HG02981 (cell line): ENCODE measurements around the gene RNASE7.
"Not testable (repeated sequence)": the region's sequence is repeated elsewhere in the genome, so short reads cannot be mapped to it uniquely, and the experiment has no call there.

ENCODE experiments used
- ATAC-seq: cut with Tn5 transposase; IDR thresholded peaks from one replicate; pipeline ENCODE4 v1.9.1; 2021; ENCODE audit warnings: mild to moderate bottlenecking, moderate library complexity; ENCODE audit not compliant: unreplicated experiment

The RNASE7 gene, protein sequence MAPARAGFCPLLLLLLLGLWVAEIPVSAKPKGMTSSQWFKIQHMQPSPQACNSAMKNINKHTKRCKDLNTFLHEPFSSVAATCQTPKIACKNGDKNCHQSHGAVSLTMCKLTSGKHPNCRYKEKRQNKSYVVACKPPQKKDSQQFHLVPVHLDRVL

DNA sequence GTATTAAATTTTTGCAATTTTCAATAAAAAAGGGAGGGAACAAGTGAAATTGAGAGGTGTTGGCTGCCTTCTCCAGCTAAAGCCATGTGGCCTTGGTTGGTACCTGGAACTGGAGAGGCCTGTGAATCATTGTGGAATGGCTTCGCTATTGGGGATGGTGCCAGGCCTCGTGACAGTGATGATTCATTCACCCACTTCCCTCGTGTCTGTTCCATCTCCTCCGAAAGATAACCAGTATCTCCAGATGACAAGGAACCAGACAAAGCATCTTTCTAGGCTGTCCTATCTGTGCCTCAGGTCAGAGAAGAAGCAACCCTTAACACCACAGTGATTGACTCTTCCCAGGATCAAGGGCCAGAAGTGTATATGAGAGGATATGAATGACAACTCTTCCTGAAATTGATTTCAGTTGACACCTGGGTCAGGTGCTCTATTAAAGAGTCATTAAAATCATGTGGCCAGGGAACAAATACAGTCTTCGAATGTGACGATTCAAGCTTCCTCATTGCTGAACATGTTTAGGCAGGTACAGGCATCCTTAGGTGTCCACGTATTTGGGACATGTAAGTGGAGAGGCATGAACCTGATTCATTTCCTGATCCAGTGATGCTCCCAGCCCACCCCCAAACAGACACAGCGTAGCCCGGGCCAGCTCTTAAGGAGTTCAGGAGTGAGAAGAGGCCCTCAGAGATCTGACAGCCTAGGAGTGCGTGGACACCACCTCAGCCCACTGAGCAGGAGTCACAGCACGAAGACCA lies at the start of gene RNASE7:
Gene RNASE7, plus strand, starts transcription at position 687 of the 758 bp plus-strand sequence. CDS start 631 bp downstream, outside the sequence.
- ATAC-seq, result no peak

GRCh38 chr14:20996521-20996920 lies 45.6 kb upstream of the RNASE7 start:
- no peak for ATAC-seq

DNA sequence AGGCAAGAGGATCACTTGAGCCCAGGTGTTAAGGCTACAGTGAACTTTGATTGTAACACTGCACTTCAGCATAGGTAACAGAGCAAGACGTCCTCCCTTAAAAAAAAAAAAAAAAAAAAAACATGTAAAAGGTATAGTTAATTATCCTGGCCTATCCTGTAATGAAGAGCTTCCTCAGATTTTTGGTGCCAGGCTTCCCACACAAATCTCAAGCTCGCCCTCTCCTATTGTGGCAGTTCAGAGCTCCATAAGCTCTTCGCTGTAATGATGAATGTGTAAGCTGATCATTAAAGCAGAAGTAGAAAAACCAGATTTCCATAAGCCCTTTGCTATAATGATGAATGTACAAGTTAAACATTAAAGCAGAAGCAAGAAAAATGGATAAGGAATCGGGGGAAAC lies 45.0 kb upstream of the RNASE7 start:
- no peak for ATAC-seq

DNA sequence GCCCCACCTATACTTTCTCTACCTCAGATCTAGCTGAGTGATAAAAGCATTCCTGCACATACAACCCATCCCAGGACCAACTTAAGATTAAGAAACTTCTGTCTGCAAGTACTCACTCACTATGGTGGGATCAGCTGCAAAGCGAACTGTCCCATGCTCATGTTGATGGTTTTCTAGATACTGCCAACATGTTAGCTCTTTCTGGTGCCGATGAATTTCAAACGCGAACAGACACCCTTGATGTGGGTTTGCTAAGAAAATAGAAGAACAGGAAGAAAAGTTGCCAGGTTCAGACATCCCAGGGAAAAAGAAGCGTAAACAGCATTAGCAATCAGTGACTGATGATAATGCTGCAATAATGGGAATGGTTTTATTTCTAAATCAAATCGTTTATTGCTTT lies 44.6 kb upstream of the RNASE7 start:
- no peak for ATAC-seq

DNA sequence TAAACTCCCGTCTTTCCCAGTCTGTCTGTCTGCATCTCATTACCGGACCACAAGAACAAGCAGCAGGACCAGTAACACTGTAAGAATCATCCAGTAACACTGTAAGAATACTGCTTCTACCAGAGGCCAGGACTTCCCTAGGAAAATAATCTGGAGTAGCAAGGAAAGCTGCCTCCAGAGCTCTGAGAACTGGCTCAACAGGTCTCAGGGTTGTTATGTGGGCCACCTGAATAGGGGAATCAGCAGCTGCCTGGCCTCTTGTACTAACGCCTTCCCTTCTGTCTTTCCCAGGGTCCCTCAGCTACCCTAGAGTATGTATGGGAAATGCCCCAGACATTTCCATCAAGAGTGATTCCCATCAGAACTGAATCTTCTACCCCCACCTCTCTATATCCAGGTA lies 44.0 kb upstream of the RNASE7 start:
- ATAC-seq, result no peak

DNA sequence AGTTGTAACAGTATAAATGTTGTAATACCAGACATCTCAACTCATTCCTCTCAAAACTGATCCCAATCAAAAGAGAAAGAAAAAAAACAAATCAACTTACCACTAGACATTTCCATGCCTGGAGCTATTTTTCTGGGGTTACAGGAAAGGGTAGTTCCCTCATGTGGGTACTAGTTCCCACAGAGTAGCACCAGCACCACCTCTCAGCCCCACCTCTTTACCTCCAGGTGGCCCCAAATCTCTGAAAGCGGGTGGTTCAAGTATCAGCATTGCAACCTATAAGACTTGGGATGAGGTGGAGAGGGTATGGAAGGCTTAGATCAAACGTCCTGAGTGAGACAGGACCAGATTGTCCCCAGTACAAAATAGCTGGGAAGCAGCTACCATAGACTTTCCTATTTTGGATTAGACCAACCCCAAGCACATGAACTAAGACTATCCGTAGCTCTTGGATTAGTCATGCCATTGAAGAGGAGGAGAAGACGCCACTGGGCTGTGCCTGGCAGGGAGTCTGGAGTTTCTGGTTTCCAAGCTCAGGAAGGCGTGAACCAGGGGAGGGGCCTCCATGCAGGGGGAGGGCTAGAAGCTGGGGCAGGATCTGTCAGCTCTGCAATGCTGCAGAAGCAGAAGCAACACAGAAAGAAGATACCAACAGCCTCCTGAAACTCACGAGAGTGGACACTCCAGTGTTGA lies 43.3 kb upstream of the RNASE7 start, which contains the start of gene SLC39A2:
Gene SLC39A2, plus strand, starts transcription at position 620 of the 693 bp plus-strand sequence. CDS start 154 bp downstream, outside the sequence.
- ATAC-seq, result no peak

DNA sequence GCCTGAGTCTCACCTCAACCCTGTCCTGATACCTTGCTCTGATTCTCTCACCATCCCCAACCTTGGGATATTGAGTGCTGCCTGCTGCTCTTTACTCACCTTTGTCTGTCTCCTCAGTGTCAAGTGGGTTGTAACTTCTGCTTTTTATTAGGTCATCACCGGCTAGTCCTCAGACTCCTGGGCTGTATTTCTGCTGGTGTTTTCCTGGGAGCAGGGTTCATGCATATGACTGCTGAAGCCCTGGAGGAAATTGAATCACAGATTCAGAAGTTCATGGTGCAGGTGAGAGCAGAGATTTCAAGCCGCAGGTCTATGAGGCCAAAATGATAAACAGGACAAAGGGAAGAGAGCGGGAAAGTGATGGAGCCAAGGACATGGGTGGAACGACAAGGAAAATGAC lies 42.6 kb upstream of the RNASE7 start:
- no peak for ATAC-seq

DNA sequence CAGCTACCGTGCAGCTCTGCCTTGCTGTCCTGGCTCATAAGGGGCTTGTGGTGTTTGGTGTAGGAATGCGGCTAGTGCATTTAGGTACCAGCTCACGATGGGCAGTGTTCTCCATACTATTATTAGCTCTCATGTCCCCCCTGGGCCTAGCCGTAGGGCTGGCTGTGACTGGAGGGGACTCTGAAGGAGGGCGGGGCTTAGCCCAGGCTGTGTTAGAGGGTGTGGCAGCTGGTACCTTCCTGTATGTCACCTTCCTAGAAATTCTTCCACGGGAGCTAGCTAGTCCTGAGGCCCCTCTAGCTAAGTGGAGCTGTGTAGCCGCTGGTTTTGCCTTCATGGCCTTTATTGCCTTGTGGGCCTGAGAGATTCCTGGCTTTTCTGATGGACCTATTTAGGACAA lies 40.9 kb upstream of the RNASE7 start:
- ATAC-seq, result no peak

DNA sequence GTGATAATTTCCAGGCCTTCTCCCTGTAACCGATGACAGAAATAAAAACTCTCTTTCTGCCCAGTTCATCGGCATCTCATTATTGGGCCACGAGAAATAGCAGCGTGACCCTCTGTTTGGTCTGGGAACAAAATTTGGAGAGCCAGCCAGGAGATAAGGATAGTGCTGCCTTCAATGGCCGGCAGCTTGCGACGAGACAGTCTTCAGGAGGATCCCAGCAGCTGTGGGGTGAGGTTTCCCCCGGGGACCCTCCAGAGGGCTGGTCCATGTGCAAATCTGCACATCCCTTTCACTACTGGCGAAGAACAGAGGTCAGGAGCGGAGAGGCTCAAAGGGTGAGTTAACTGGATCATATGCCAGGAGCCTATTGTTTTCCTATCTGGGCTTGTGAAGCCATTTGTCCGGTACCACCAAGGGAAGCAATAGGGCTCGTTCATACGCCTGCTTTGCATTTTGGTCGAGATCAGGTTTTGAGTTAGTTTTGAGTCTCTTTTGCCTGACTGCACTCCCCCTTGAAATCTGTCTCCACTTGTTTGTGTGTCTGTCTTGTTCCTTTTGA lies 38.3 kb upstream of the RNASE7 start:
- ATAC-seq, result no peak

DNA sequence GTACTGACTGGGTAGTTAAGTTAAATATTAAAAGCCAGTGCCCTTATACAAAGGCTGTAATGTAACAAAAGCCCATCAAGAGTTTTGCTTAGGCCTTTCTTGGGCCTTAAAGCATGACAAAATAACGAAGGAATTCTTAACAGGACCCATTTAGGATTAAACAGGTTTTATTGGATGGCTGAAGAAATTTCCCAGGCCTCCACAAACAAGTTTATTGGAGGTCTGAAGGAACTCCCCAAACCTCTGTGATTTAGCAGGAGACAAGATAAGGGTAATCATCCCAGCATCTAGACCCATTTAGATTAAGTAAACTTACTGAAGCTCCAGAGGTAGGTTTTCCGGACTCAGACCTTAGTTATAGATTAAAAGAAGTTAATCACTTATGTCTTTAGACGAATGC lies 32.4 kb upstream of the RNASE7 start:
- not testable (repeated sequence) for ATAC-seq

DNA sequence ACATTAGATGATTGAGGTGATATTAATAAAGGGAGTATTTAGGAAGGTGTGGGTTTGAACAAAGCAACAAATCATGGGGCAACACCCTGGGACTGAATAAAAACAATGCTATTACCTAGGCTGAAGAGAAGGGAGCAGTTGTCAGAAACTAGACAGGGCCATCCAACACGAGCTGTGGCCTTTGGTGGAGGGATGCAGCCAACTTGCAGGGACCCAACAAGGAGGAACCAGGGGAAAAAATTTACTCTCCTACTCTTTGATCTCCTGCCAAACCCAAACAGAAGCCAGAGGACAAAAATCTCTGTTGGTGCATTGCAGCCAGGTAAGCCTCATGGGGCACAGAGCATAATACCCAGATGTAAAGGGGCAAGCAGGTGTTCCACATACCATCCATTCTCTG lies 31.0 kb upstream of the RNASE7 start:
- no peak for ATAC-seq

- ATAC-seq, result no peak
These were observed 27.4 kb upstream of the RNASE7 start for GRCh38 chr14:21014761-21015190.

DNA sequence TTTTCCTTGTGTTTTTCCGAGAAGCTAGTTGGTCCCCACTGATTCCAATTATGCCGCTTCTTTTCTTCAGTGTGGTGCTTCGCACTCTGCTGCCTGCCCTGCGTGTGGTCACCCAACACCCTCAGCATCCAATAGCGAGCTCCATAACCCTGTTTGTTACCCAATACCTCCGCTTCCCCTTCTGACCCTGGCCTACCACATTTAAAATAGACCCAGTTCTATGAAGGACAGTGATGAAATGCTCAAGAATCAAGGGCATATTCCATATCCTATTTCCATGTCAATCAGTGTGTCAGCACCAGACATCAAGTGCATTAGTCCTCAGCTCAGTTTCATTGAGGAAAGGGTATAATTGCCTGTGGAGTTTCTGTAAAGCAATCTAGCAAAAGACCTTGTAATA lies 26.9 kb upstream of the RNASE7 start:
- ATAC-seq, result no peak

GRCh38 chr14:21016413-21017190 lies 25.6 kb upstream of the RNASE7 start:
- ATAC-seq, result no peak

DNA sequence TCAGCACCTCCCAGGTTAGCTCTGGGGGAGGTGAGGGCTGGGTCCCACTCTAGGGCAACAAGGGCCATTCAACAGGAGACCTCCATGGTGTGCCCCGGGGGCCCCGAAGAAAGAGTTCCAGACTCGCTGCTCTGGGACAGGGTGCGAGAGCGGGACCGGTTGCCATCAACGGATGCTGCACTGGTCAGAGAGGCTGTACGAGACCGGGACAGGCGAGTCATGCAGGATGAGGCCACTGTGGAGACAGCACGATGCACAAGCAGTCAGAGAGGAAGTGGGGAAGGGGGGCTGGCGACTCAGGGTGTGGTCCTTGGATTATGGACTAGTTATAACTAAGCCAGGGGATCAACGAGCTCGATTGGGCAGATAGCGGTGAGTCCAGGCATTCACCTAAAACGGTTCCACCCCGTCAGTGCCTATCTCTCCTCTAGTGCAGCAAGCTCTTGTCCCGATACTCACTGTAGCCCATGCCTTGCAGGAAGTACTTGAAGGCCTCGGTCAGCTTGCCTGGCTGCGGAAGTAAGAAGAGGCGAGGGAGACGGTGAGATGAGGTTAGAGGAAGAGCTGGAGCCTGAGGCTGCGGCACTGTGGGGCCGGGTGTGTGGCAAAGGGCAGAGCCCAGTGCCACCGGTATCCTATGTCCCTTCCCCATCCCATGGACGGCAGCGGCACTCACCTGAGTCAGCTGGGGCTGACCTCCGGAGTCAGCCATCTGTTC lies 24.5 kb upstream of the RNASE7 start:
- ATAC-seq, result no peak

DNA sequence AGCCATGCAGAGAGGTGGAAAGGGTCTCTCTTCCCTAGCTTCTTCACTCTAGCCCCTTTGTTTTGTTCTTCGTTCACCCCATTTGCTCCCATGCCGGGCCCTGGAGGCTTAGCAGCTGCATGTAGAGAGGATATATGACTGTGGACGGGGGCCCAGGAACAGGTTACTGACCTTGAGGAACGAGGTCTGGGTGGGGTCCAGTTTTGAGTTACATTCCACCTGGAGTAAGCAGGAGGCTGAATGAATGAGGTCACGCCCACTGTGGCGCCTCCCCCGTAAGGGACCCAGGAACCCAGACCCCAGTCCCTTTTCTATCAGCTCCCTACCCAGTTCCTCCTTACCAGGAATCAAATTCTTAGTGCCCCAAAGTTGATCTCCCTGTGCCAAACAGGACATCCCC lies 23.9 kb upstream of the RNASE7 start:
- ATAC-seq, result no peak

DNA sequence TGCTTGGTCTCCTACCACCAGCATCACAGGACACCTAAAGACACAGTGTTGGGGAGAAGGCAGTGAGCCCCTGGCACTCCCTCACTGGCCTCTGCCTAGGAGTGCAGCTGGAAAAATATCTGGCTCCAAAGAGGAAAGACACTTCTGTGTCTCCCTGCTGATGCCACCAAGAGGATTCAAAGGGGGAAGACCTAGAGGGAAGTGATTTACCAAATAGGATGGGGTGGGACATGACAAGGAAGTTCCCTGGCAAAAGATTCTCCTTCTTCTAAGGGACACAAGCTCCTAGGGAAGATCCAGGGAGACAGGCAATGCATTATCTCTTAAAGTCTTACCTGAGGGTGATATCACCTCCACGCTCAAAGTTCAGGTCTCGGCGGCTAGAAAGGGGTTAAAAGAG lies 23.4 kb upstream of the RNASE7 start:
- no peak for ATAC-seq

- ATAC-seq, result no peak
These were observed 22.8 kb upstream of the RNASE7 start for GRCh38 chr14:21019366-21019765.

DNA sequence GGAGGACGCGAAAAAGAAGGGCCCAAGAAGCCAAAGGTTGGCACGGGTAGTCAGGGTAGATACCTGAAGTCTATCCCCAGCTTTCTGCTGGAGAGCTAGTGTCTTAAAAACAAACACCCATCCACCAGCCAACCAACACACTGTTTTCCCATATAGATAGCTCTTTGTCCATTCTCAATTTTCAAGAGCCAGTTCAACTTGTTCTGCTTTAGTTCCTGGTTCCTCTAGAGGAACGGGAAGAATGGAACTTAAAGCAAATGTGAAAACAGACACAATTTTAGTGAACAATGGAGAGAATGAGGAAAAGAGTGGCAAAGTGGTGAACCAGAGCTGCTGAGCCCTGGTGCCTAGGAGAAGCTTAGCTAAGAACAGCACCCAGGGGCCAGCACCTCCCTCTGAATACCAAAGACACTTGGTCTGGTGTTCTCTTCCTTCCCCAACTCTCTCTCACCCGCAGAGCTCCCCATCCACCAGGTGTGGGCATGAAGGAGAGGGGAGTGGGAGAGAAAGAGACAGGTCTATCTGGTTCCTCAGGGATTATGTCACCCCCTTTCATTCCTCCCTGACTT lies 21.1 kb upstream of the RNASE7 start:
- no peak for ATAC-seq

GRCh38 chr14:21022686-21023085 lies 19.5 kb upstream of the RNASE7 start:
- ATAC-seq, result no peak
